NCI-H345 treated with DMSO at 0.1 percent for 48 hours (cell line): Measurements from ENCODE around the gene ATG9A.

Experiments used
- DNase-seq: peaks from one replicate; lab custom pipeline; 2025; ENCODE audit not compliant: unreplicated experiment; lab: John Stamatoyannopoulos, UW

The ATG9A gene

GRCh38 chr2:219252900-219253752 is 23.7 kb upstream of the ATG9A start, which contains the start of gene TUBA4B:
Gene TUBA4B (plus strand): TSS chr2:219253243. CDS start chr2:219253408, 165 bp downstream.
- DNase-seq = no peak

- peak; percentile 44 for DNase-seq
Measured at GRCh38 chr2:219252570-219252899, 23.1 kb upstream of the ATG9A start.

GRCh38 chr2:219252084-219252483 is 22.6 kb upstream of the ATG9A start:
- peak; percentile 44 for DNase-seq

GRCh38 chr2:219251656-219252055 is 22.2 kb upstream of the ATG9A start:
- DNase-seq = no peak

GRCh38 chr2:219250049-219250781 is 20.8 kb upstream of the ATG9A start:
- no peak for DNase-seq

- DNase-seq = peak; percentile 79
Measured at GRCh38 chr2:219249203-219249980, 20.0 kb upstream of the ATG9A start.

GRCh38 chr2:219248845-219249202 is 19.4 kb upstream of the ATG9A start:
- no peak for DNase-seq

GRCh38 chr2:219247678-219248642 is 18.5 kb upstream of the ATG9A start:
- DNase-seq = no peak

GRCh38 chr2:219246559-219246958 is 17.1 kb upstream of the ATG9A start:
- no peak for DNase-seq

- DNase-seq = no peak
Measured at GRCh38 chr2:219245899-219246230, 16.4 kb upstream of the ATG9A start.

GRCh38 chr2:219245148-219245898 is 15.9 kb upstream of the ATG9A start, which contains the start of the genes GLB1L and STK16:
Gene GLB1L (minus strand): TSS chr2:219245444. CDS start chr2:219243573, 1,871 bp downstream.
Gene STK16 (plus strand): TSS chr2:219245479. CDS start chr2:219246000, 521 bp downstream.
- DNase-seq = peak; percentile 64

GRCh38 chr2:219244789-219245147 is 15.3 kb upstream of the ATG9A start:
- no peak for DNase-seq

GRCh38 chr2:219243291-219243761 is 13.9 kb upstream of the ATG9A start:
- no peak for DNase-seq

GRCh38 chr2:219234331-219234730 is 4.9 kb upstream of the ATG9A start:
- no peak for DNase-seq

- DNase-seq = no peak
Measured at GRCh38 chr2:219230059-219230540, 664 bp upstream of the ATG9A start.

- DNase-seq = no peak
Measured at GRCh38 chr2:219228911-219229304, 528 bp downstream of the ATG9A start.

- no peak for DNase-seq
Measured at GRCh38 chr2:219228041-219228910, 1.2 kb downstream of the ATG9A start.

GRCh38 chr2:219225350-219225749 is 4.1 kb downstream of the ATG9A start:
- DNase-seq = no peak
